HG03097 (cell line): Measurements from ENCODE around the gene PAXIP1.

Experiments used
- ATAC-seq: cut with Tn5 transposase; IDR thresholded peaks from one replicate; pipeline ENCODE4 v1.9.1; 2021; ENCODE audit not compliant: unreplicated experiment, low FRiP score

PAXIP1 gene

GRCh38 chr7:154898973-154899855 is 103.7 kb downstream of the PAXIP1 start:
- no peak for ATAC-seq

- no peak for ATAC-seq
These were observed 106.8 kb downstream of the PAXIP1 start for GRCh38 chr7:154896076-154896475.
